OCI-LY1 (cell line): ENCODE measurements around the gene SCN8A.

Experiments
- H2AFZ ChIP-seq: fragments of 200-600 bp; sonication (generic), shearing (Covaris generic); 2 replicates; pipeline ENCODE4 v1.6.0; 2014; ENCODE audit warnings: antibody characterized with exemption, mild to moderate bottlenecking, low read length
- H3F3A ChIP-seq: fragments of 200-600 bp; sonication (generic), shearing (Covaris generic); 2 replicates; pipeline ENCODE4 v1.6.0; 2014; ENCODE audit warnings: mild to moderate bottlenecking, antibody characterized with exemption, low read length, moderate library complexity; ENCODE audit not compliant: insufficient read depth
- H3K27ac ChIP-seq: fragments of 200-600 bp; sonication (generic); 2 replicates; pipeline ENCODE4 v1.5.1; 2014; ENCODE audit warnings: low read length, mixed run types, mild to moderate bottlenecking, low read depth; ENCODE audit not compliant: poor library complexity, severe bottlenecking
- H3K27me3 ChIP-seq: fragments of 200-600 bp; sonication (generic); 2 replicates; pipeline ENCODE4 v1.6.0; 2014; ENCODE audit warnings: antibody characterized with exemption, mild to moderate bottlenecking, low read length, moderate library complexity; ENCODE audit not compliant: insufficient read depth
- H3K36me3 ChIP-seq: fragments of 200-600 bp; sonication (generic); 2 replicates; pipeline ENCODE4 v1.6.1; 2014; ENCODE audit warnings: mild to moderate bottlenecking, antibody characterized with exemption, low read length, moderate library complexity, mixed read lengths; ENCODE audit not compliant: insufficient read depth
- H3K4me1 ChIP-seq: fragments of 200-600 bp; sonication (generic); 2 replicates; pipeline ENCODE4 v1.5.1; 2014; ENCODE audit warnings: mild to moderate bottlenecking, low read length, moderate library complexity; ENCODE audit not compliant: insufficient read depth, severe bottlenecking
- H3K4me2 ChIP-seq: fragments of 200-600 bp; sonication (generic), shearing (Covaris generic); 2 replicates; pipeline ENCODE4 v1.6.1; 2014; ENCODE audit warnings: low read length
- H3K4me3 ChIP-seq: fragments of 200-600 bp; sonication (generic); 2 replicates; pipeline ENCODE4 v1.5.1; 2014; ENCODE audit warnings: low read length, low read depth, mild to moderate bottlenecking, mixed read lengths; ENCODE audit not compliant: poor library complexity, severe bottlenecking
- H3K79me2 ChIP-seq: fragments of 200-600 bp; shearing (Covaris generic); 2 replicates; pipeline ENCODE4 v1.6.1; 2016; ENCODE audit warnings: mixed run types, low read length, mixed read lengths; ENCODE audit not compliant: insufficient read depth
- H3K9ac ChIP-seq: fragments of 200-600 bp; sonication (generic), shearing (Covaris generic); 2 replicates; pipeline ENCODE4 v1.6.1; 2014; ENCODE audit warnings: mild to moderate bottlenecking, low read length, mixed read lengths
- H3K9me2 ChIP-seq: fragments of 200-600 bp; sonication (generic), shearing (Covaris generic); 2 replicates; pipeline ENCODE4 v1.6.1; 2014; ENCODE audit warnings: low read depth, mild to moderate bottlenecking, low read length, mixed read lengths
- H3K9me3 ChIP-seq: fragments of 200-600 bp; shearing (Covaris generic); 2 replicates; pipeline ENCODE4 v1.6.1; 2014; ENCODE audit warnings: low read length, mixed read lengths
- H4K20me1 ChIP-seq: fragments of 200-600 bp; sonication (generic), shearing (Covaris generic); 2 replicates; pipeline ENCODE4 v1.6.0; 2016; ENCODE audit warnings: mild to moderate bottlenecking, low read length; ENCODE audit not compliant: insufficient read depth
- CTCF ChIP-seq: fragments of 200-600 bp; sonication (generic), shearing (Covaris generic); IDR thresholded peaks from 2 replicates; pipeline ENCODE4 v1.5.1; 2017; ENCODE audit warnings: mild to moderate bottlenecking, antibody characterized with exemption, low read length, moderate library complexity, mixed read lengths
- EZH2 ChIP-seq: fragments of 200-600 bp; sonication (generic), shearing (Covaris generic); IDR thresholded peaks from 2 replicates; pipeline ENCODE4 v1.8.0; 2017; ENCODE audit warnings: borderline replicate concordance, mixed run types, mild to moderate bottlenecking, antibody characterized with exemption, low read length, moderate library complexity, mixed read lengths

SCN8A gene

GRCh38 chr12:51717326-51717925 lies 126.4 kb downstream of the SCN8A start:
- Histone ChIP-seq H3K36me3 (no peaks in the 10 kb centered on the region), H3K4me3 (no peak overlapping the region), H3F3A (no peaks in the 10 kb centered on the region), H3K9ac (no peak overlapping the region), H3K9me3 (no peaks in the 10 kb centered on the region), H3K27ac (no peak overlapping the region), H3K9me2 (no peaks in the 10 kb centered on the region), H2AFZ (no peak overlapping the region), H3K4me1 (no peaks in the 10 kb centered on the region), H4K20me1 (no peaks in the 10 kb centered on the region), H3K27me3 (no peaks in the 10 kb centered on the region), H3K79me2 (no peaks in the 10 kb centered on the region), H3K4me2 (no peak overlapping the region)
- TF ChIP-seq EZH2 (no peak), CTCF (no peak)

DNA sequence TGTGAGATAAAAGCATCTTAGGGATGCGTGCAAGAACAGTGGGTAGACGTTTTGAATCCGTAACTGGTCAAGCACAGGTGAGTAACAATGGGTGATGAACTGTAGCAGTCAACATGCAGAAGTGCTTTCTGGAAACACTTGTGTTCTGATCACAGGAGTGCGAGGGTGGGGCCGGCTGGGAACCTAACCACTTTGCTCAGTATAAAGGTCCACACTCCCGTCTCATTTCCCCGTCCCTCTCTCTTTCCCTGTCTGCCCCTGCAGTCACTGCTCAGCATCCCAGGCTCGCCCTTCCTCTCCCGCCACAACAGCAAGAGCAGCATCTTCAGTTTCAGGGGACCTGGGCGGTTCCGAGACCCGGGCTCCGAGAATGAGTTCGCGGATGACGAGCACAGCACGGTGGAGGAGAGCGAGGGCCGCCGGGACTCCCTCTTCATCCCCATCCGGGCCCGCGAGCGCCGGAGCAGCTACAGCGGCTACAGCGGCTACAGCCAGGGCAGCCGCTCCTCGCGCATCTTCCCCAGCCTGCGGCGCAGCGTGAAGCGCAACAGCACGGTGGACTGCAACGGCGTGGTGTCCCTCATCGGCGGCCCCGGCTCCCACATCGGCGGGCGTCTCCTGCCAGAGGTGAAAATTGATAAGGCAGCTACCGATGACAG lies 130.4 kb downstream of the SCN8A start:
- Histone ChIP-seq H3K36me3 (no peaks in the 10 kb centered on the region), H3K27me3 (no peaks in the 10 kb centered on the region), H3K79me2 (no peaks in the 10 kb centered on the region), H3K4me3 (no peak overlapping the region), H3F3A (no peaks in the 10 kb centered on the region), H4K20me1 (no peaks in the 10 kb centered on the region), H3K9ac (no peak overlapping the region), H3K4me1 (no peaks in the 10 kb centered on the region), H3K4me2 (no peak overlapping the region), H2AFZ (no peak overlapping the region), H3K9me2 (no peaks in the 10 kb centered on the region), H3K9me3 (no peaks in the 10 kb centered on the region), H3K27ac (no peak overlapping the region)
- TF ChIP-seq CTCF (no peak), EZH2 (no peak)

GRCh38 chr12:51722431-51722830 lies 131.4 kb downstream of the SCN8A start:
- H3K27ac ChIP-seq: no peak overlapping the region
- H3K79me2 ChIP-seq: no peaks in the 10 kb centered on the region
- no peak overlapping the region for H3K4me2 ChIP-seq
- H3K9ac ChIP-seq: no peak overlapping the region
- no peak for TF ChIP-seq EZH2
- no peak for TF ChIP-seq CTCF
- no peaks in the 10 kb centered on the region for H3K27me3 ChIP-seq
- no peaks in the 10 kb centered on the region for H3K4me1 ChIP-seq
- H3K9me2 ChIP-seq: no peaks in the 10 kb centered on the region
- H2AFZ ChIP-seq: no peak overlapping the region
- H3K36me3 ChIP-seq: no peaks in the 10 kb centered on the region
- no peaks in the 10 kb centered on the region for H4K20me1 ChIP-seq
- H3F3A ChIP-seq: no peaks in the 10 kb centered on the region
- H3K4me3 ChIP-seq: no peak overlapping the region
- no peaks in the 10 kb centered on the region for H3K9me3 ChIP-seq
